Upper lobe of right lung (tissue), 1 donor: ENCODE measurements around the gene C20orf141. TPM values are rescaled to one million over a fixed set of nuclear protein-coding genes. Genes with fewer than 3 reads are reported as not detected.
"Not testable (repeated sequence)": the region's sequence is repeated elsewhere in the genome, so short reads cannot be mapped to it uniquely, and the experiment has no call there.

Experiments used
- ATAC-seq: fragments of 200-7000 bp; cut with Tn5 transposase; one replicate; pipeline ENCODE4 v1.9.1; 2020; ENCODE audit warnings: mild to moderate bottlenecking, moderate library complexity
- DNase-seq: peaks from one replicate; pipeline ENCODE4 v3.0.0-alpha.2; 2020
- H3K27ac ChIP-seq: fragments of 200-600 bp; one replicate; pipeline ENCODE4 v1.8.0; 2022
- H3K27me3 ChIP-seq: fragments of 200-600 bp; one replicate; pipeline ENCODE4 v1.8.0; 2022; ENCODE audit warnings: mild to moderate bottlenecking
- H3K36me3 ChIP-seq: fragments of 200-600 bp; one replicate; pipeline ENCODE4 v1.8.0; 2022
- H3K4me1 ChIP-seq: fragments of 200-600 bp; one replicate; pipeline ENCODE4 v1.8.0; 2022
- H3K4me3 ChIP-seq: fragments of 200-600 bp; one replicate; pipeline ENCODE4 v1.8.0; 2022; ENCODE audit warnings: mild to moderate bottlenecking
- H3K9me3 ChIP-seq: fragments of 200-600 bp; one replicate; pipeline ENCODE4 v1.8.0; 2022
- CTCF ChIP-seq: fragments of 200-600 bp; IDR thresholded peaks from one replicate; pipeline ENCODE4 v1.8.0; 2022; ENCODE audit warnings: antibody characterized with exemption
- intact Hi-C: fragments of 100-400 bp; cut with DNase I; formaldehyde crosslinking; loops from one replicate; pipeline ENCODE4 v1.11.0; 2022
- total RNA-seq: library from RNA; stranded (reverse); fragmentation: NEBNext Ultra II Directional; extraction: Animal tissue kit (Norgen Biotek cat#: 25700); gene quantifications from one replicate; pipeline ENCODE4 v1.2.1, GENCODE V29; 2021
- donor health status: DM: no; HTN: yes; CAD: no; lungs with severe emphysema.

C20orf141 gene
- total RNA-seq, 1 donor from 2014 or later = not detected

- no peak overlapping the region for H3K4me3 ChIP-seq
- no peaks in the 10 kb centered on the region for H3K36me3 ChIP-seq
- TF ChIP-seq CTCF = no peak
- no peak overlapping the region for H3K27ac ChIP-seq
- intact Hi-C loops = no loop called here
- H3K27me3 ChIP-seq = peaks cover 27% of the 10 kb centered on the region
- H3K4me1 ChIP-seq = no peaks in the 10 kb centered on the region
- ATAC-seq = no peak
- no peaks in the 10 kb centered on the region for H3K9me3 ChIP-seq
- no peak for DNase-seq
These were observed 11.9 kb downstream of the C20orf141 start for GRCh38 chr20:2826655-2827054.

GRCh38 chr20:2829376-2829775, 14.6 kb downstream of the C20orf141 start:
- Histone ChIP-seq H3K27ac (no peak overlapping the region), H3K9me3 (no peaks in the 10 kb centered on the region), H3K4me1 (no peaks in the 10 kb centered on the region), H3K4me3 (no peak overlapping the region), H3K27me3 (peaks cover 22% of the 10 kb centered on the region), H3K36me3 (no peaks in the 10 kb centered on the region)
- TF ChIP-seq CTCF = no peak
- no peak for ATAC-seq
- intact Hi-C loops = no loop called here
- DNase-seq = no peak

- ATAC-seq, H3K27ac ChIP-seq, H3K4me1 ChIP-seq, intact Hi-C loops, H3K36me3 ChIP-seq, H3K9me3 ChIP-seq, DNase-seq, H3K4me3 ChIP-seq: not testable (repeated sequence)
- peaks cover 17% of the 10 kb centered on the region for H3K27me3 ChIP-seq
These were observed 16.4 kb downstream of the C20orf141 start for GRCh38 chr20:2831206-2831605.

GRCh38 chr20:2833761-2834160, 19.0 kb downstream of the C20orf141 start:
- H3K9me3 ChIP-seq = no peaks in the 10 kb centered on the region
- DNase-seq (no peak), ATAC-seq (no peak)
- no peak for TF ChIP-seq CTCF
- peaks cover 5% of the 10 kb centered on the region for H3K36me3 ChIP-seq
- H3K4me3 ChIP-seq = no peak overlapping the region
- H3K27ac ChIP-seq = no peak overlapping the region
- no peaks in the 10 kb centered on the region for H3K27me3 ChIP-seq
- H3K4me1 ChIP-seq = no peaks in the 10 kb centered on the region
- intact Hi-C loops = no loop called here

- DNase-seq = no peak
- Histone ChIP-seq H3K36me3 (peaks cover 5% of the 10 kb centered on the region), H3K4me1 (peaks cover 3% of the 10 kb centered on the region), H3K9me3 (no peaks in the 10 kb centered on the region), H3K4me3 (no peak overlapping the region), H3K27me3 (no peaks in the 10 kb centered on the region), H3K27ac (no peak overlapping the region)
- no peak for TF ChIP-seq CTCF
- no peak for ATAC-seq
- intact Hi-C loops = no loop called here
These were observed 19.8 kb downstream of the C20orf141 start for GRCh38 chr20:2834401-2835110.

GRCh38 chr20:2835331-2835796, 20.6 kb downstream of the C20orf141 start:
- ATAC-seq (no peak), DNase-seq (no peak)
- no peak for TF ChIP-seq CTCF
- peaks cover 7% of the 10 kb centered on the region for H3K4me1 ChIP-seq
- no peaks in the 10 kb centered on the region for H3K9me3 ChIP-seq
- intact Hi-C loops = no loop called here
- no peak overlapping the region for H3K4me3 ChIP-seq
- peaks cover 5% of the 10 kb centered on the region for H3K36me3 ChIP-seq
- no peaks in the 10 kb centered on the region for H3K27me3 ChIP-seq
- no peak overlapping the region for H3K27ac ChIP-seq
